ENCODE measurements around the gene TGOLN2. TPM values are rescaled to one million over a fixed set of nuclear protein-coding genes. Genes with fewer than 3 reads are reported as not detected.

The TGOLN2 gene
- total and polyA plus RNA-seq, 2 of the 13 experiments (the other 11 are each of a cell fraction or from before 2014, with no cell fraction given): 99.6 to 155 TPM

GRCh38 chr2:85308896-85309555 lies 18.8 kb downstream of the TGOLN2 start (continued):
- TF ChIP-seq ZNF576 (CRISPR knock-in tag; IDR thresholded peaks at IDR 0.05) (0 out of 2 replicates have a peak, but pooled peaks have one; percentile 17), RCOR2 (CRISPR knock-in tag; IDR thresholded peaks at IDR 0.05) (no peak), MYC (CRISPR knock-in tag; IDR thresholded peaks at IDR 0.05; ENCODE audit: borderline replicate concordance) (peak; percentile 68; the same call in 1 of the 2 replicates), MAFF (IDR thresholded peaks at IDR 0.05; ENCODE audit: low read depth, low read length) (no peak), ZNF34 (CRISPR knock-in tag; IDR thresholded peaks at IDR 0.05; ENCODE audit: borderline replicate concordance) (no peak), PHF5A (CRISPR knock-in tag; IDR thresholded peaks at IDR 0.05; ENCODE audit: low read depth, unreplicated experiment) (no peak), ZFX (CRISPR knock-in tag; IDR thresholded peaks at IDR 0.05; ENCODE audit: low read depth) (peak; percentile 72; the same call in 1 of the 2 replicates), MXI1 (IDR thresholded peaks at IDR 0.05; ENCODE audit: borderline replicate concordance, low read depth, low read length) (no peak), SP5 (CRISPR knock-in tag; IDR thresholded peaks at IDR 0.05; ENCODE audit: borderline replicate concordance, low read depth) (0 out of 2 replicates have a peak, but pooled peaks have one; percentile 24), JUN (CRISPR knock-in tag; IDR thresholded peaks at IDR 0.05) (no peak), MBD4 (IDR thresholded peaks at IDR 0.05; ENCODE audit: borderline replicate concordance, low read length) (no peak), GTF2F1 (IDR thresholded peaks at IDR 0.05; ENCODE audit: low read length) (no peak), ZNF597 (CRISPR knock-in tag; IDR thresholded peaks at IDR 0.05) (no peak), BCL6 (CRISPR knock-in tag; IDR thresholded peaks at IDR 0.05) (no peak), AGO1 (IDR thresholded peaks at IDR 0.05; ENCODE audit: low read depth, low read length, poor library complexity, severe bottlenecking) (peak; percentile 87), HDAC2 (CRISPR knock-in tag; IDR thresholded peaks at IDR 0.05) (peak; percentile 27; the same call in 1 of the 2 replicates), ZNF563 (CRISPR knock-in tag; IDR thresholded peaks at IDR 0.05) (no peak), HNF1B (CRISPR knock-in tag; IDR thresholded peaks at IDR 0.05) (no peak), ZNF607 (CRISPR knock-in tag; IDR thresholded peaks at IDR 0.05; ENCODE audit: borderline replicate concordance) (no peak), RXRB (CRISPR knock-in tag; IDR thresholded peaks at IDR 0.05; ENCODE audit: borderline replicate concordance) (no peak), MED1 (CRISPR knock-in tag; IDR thresholded peaks at IDR 0.05) (no peak), KAT7 (CRISPR knock-in tag; IDR thresholded peaks at IDR 0.05; ENCODE audit: borderline replicate concordance) (no peak), SMAD9 (CRISPR knock-in tag; IDR thresholded peaks at IDR 0.05) (0 out of 2 replicates have a peak, but pooled peaks have one; percentile 26), RAD21 (CRISPR knock-in tag; IDR thresholded peaks at IDR 0.05) (0 out of 2 replicates have a peak, but pooled peaks have one; percentile 21), ZNF235 (CRISPR knock-in tag; IDR thresholded peaks at IDR 0.05; ENCODE audit: borderline replicate concordance) (no peak), CEBPB (IDR thresholded peaks at IDR 0.05; ENCODE audit: borderline replicate concordance, low read depth, low read length) (no peak), ZNF737 (CRISPR knock-in tag; IDR thresholded peaks at IDR 0.05; ENCODE audit: borderline replicate concordance) (no peak), ZKSCAN5 (CRISPR knock-in tag; IDR thresholded peaks at IDR 0.05) (no peak)
- TF ChIP-seq, protein P1, sequence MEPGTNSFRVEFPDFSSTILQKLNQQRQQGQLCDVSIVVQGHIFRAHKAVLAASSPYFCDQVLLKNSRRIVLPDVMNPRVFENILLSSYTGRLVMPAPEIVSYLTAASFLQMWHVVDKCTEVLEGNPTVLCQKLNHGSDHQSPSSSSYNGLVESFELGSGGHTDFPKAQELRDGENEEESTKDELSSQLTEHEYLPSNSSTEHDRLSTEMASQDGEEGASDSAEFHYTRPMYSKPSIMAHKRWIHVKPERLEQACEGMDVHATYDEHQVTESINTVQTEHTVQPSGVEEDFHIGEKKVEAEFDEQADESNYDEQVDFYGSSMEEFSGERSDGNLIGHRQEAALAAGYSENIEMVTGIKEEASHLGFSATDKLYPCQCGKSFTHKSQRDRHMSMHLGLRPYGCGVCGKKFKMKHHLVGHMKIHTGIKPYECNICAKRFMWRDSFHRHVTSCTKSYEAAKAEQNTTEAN (CRISPR knock-in tag; conservative IDR thresholded peaks at IDR 0.05): no peak

Data from HepG2 (cell line).